Heart left ventricle (tissue), 16 donors: ENCODE results near the gene FAM53A. TPM values are rescaled to one million over a fixed set of nuclear protein-coding genes. Genes with fewer than 3 reads are reported as not detected.

Experiments
- ATAC-seq, 4 donors: fragments of 200-7000 bp; cut with Tn5 transposase; one replicate each; pipeline ENCODE4 v1.9.1; 2020 to 2022; ENCODE audit warnings: moderate library complexity in 4 of 4, mild to moderate bottlenecking in 3 of 4, moderate number of reproducible peaks in 1 of 4
- DNase-seq, 5 donors: peaks; one replicate each; pipeline ENCODE4 v3.0.0-alpha.2; 2020
- H3K27ac ChIP-seq, 12 donors: fragments of 200-600 bp; sonication (generic) in 4 of 12; one replicate each; pipeline versions ENCODE4 v1.5.0 to v1.8.0; 2016 to 2022; ENCODE audit warnings: mild to moderate bottlenecking in 2 of 12
- H3K27me3 ChIP-seq, 9 donors: fragments of 200-600 bp; sonication (generic) in 2 of 9; one replicate each; pipeline versions ENCODE4 v1.5.1 to v1.8.0; 2016 to 2022; ENCODE audit warnings: mild to moderate bottlenecking in 3 of 9
- H3K36me3 ChIP-seq, 9 donors: fragments of 200-600 bp; sonication (generic) in 2 of 9; one replicate each; pipeline versions ENCODE4 v1.5.0 to v1.8.0; 2018 to 2022; ENCODE audit warnings: mild to moderate bottlenecking in 2 of 9
- H3K4me1 ChIP-seq, 12 donors: fragments of 200-600 bp; sonication (generic) in 4 of 12; one replicate each; pipeline versions ENCODE4 v1.5.0 to v1.8.0; 2016 to 2022; ENCODE audit warnings: mild to moderate bottlenecking in 3 of 12
- H3K4me3 ChIP-seq, 12 donors: fragments of 200-600 bp; sonication (generic) in 4 of 12; one replicate each; pipeline versions ENCODE4 v1.5.0 to v1.8.0; 2017 to 2022; ENCODE audit warnings: mild to moderate bottlenecking in 9 of 12, moderate library complexity in 4 of 12
- H3K9me3 ChIP-seq, 12 donors: fragments of 200-600 bp; sonication (generic) in 4 of 12; one replicate each; pipeline versions ENCODE4 v1.5.0 to v1.8.0; 2016 to 2022; ENCODE audit warnings: mild to moderate bottlenecking in 1 of 12
- POLR2A ChIP-seq, 2 donors: fragments of 450-650 bp; IDR thresholded peaks; one replicate each; pipeline ENCODE4 v1.6.1; 2017; ENCODE audit warnings: antibody characterized with exemption in 2 of 2, mild to moderate bottlenecking in 2 of 2, moderate library complexity in 2 of 2
- WGBS, 4 donors: extraction: QIAGEN DNeasy Blood & Tissue Kit in 2 of 4; methylation state at CpG; one replicate each; pipeline versions ENCODE4 v1.1.5 to v1.1.7; 2013 to 2018; 5-methylcytosine and 5-hydroxymethylcytosine counted together
- intact Hi-C, 10 donors: fragments of 100-400 bp; cut with DNase I; formaldehyde crosslinking; loops; one replicate each; pipeline versions ENCODE4 v1.11.1 to v1.14.2; 2022
- polyA plus RNA-seq, 2 donors: library from polyadenylated mRNA; stranded (reverse); fragments of 200-250 nt; gene quantifications; one replicate each; pipeline ENCODE4 v1.2.3, GENCODE V29; 2013
- total RNA-seq, 9 donors: library from RNA; depleted of rRNA in 2 of 9; stranded (reverse); fragments of >200 nt in 2 of 9; fragmentation: NEBNext Ultra II Directional in 3 of 9; extraction: Animal tissue kit (Norgen Biotek cat#: 25700) in 3 of 9; gene quantifications; one replicate each; pipeline versions ENCODE4 v1.1.0 to v1.2.4, GENCODE V29; 2016 to 2023
- TF ChIP-seq, protein P1 (sequence below), 12 donors: fragments of 200-600 bp; sonication (generic) in 4 of 12; IDR thresholded peaks; one replicate each; pipeline versions ENCODE4 v1.5.0 to v1.8.0; 2018 to 2022; ENCODE audit warnings: antibody characterized with exemption in 12 of 12, mild to moderate bottlenecking in 5 of 12
- donor health status: ischemic (EF 13 %, LVEDD 7.1; RV severe dilation, severe dysfunction).
- donor health status: healthy with polysubstance abuse.
- donor health status: DM: no; HTN: yes; CAD: no.
- donor health status: DM: no; HTN: no; CAD: no.
- donor health status: ischemic (EF 25% LVEDD 6.9; RV normal size, moderate dysfunction).
- donor health status: ischemic (EF 25% LVEDD 5.7; RV mildly dilated, moderate dysfunction).
- donor health status: healthy.
- donor health status: DM: yes; HTN: yes; CAD: no.
- donor health status: ischemic (EF 35%, LVEDD 5.7; RV mildly dilated, moderate dysfunction).
- donor health status: nonischemic (EF 11% LVEDD 7.7; RV severe dilation, severe dysfunction).
- donor health status: DM: yes; HTN: yes; CAD: no.
- donor health status: PGD.
- donor health status: ischemic (EF 29% LVEDD 5.4; RV normal size, mild dysfunction).
- donor health status: nonischemic (EF 23%, LVEDD 6.1; RV moderate dilation, normal function).

FAM53A gene
- total and polyA plus RNA-seq, 11 donors: 0.42 to 2.3 (median 0.99) TPM

DNA sequence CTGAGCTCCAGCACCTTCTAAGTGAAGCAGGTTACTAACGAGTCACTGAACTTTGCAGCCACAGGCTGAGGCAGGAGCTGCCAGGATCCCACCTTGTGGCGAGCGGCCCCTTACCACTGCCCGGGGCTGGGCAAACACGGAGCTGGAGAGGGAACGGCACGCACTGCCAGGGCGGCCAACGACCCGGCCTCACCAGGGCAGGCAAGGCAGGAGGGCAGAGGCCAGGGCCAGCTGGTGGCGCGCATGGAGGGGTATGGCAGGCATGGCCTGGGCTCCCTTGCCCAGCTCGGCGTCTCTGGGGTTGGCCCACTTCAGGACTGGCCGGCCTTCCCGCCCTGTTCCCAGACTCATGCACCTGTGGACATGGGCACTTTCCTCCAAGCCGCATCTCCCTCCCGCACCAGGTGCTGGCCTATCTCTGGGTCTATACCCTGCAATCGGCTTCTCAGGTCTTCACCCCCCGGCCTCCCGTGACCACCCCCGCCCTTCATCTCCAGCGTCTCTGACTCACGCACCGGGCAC, 64.9 kb downstream of the FAM53A start:
- intact Hi-C loops: loop anchor here in 1 of 10 donors (5.0 kb wide), 1 partner anchor 252 kb away; no protein-coding TSS in a partner anchor
- ATAC-seq: no peak
- no peak overlapping the region for H3K27ac ChIP-seq
- TF ChIP-seq, protein P1, sequence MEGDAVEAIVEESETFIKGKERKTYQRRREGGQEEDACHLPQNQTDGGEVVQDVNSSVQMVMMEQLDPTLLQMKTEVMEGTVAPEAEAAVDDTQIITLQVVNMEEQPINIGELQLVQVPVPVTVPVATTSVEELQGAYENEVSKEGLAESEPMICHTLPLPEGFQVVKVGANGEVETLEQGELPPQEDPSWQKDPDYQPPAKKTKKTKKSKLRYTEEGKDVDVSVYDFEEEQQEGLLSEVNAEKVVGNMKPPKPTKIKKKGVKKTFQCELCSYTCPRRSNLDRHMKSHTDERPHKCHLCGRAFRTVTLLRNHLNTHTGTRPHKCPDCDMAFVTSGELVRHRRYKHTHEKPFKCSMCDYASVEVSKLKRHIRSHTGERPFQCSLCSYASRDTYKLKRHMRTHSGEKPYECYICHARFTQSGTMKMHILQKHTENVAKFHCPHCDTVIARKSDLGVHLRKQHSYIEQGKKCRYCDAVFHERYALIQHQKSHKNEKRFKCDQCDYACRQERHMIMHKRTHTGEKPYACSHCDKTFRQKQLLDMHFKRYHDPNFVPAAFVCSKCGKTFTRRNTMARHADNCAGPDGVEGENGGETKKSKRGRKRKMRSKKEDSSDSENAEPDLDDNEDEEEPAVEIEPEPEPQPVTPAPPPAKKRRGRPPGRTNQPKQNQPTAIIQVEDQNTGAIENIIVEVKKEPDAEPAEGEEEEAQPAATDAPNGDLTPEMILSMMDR (IDR thresholded peaks at IDR 0.05): no peak
- TF ChIP-seq POLR2A (IDR thresholded peaks at IDR 0.05): no peak
- H3K36me3 ChIP-seq: no peaks in the 10 kb centered on the region
- DNase-seq: no peak
- H3K27me3 ChIP-seq: no peaks in the 10 kb centered on the region
- 91 to 92% (median 92%) methylated on average over 18 to 25 of the region's 25 CpGs for WGBS, 4 donors
- peaks cover 0 to 3% (median 0%) of the 10 kb centered on the region in 12 donors for H3K4me1 ChIP-seq
- H3K9me3 ChIP-seq: peaks cover 0 to 8% (median 0%) of the 10 kb centered on the region in 12 donors
- H3K4me3 ChIP-seq: no peak overlapping the region

DNA sequence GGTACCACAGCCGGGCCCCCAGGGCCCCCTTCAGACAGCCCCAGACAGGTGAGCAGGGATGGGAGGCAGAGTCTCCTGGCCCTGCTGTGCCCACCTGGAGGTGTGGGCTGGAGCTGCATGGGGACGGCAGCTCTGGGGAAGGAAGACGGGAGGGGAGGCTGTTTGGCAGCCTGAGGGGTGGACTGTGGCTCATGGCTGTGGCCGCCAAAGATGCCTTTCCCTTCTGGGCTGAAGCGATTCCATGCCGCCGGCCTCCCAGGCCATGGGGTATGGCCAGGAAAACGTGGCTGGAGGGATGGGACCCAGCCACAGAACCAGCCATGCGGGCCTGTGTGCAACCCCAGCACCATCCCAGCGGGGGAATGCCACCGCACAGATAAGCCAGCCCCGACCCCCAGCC, 65.7 kb downstream of the FAM53A start:
- Histone ChIP-seq H3K4me3 (no peak overlapping the region), H3K27me3 (no peaks in the 10 kb centered on the region), H3K4me1 (peaks cover 0 to 3% (median 0%) of the 10 kb centered on the region in 12 donors), H3K27ac (no peak overlapping the region), H3K36me3 (no peaks in the 10 kb centered on the region), H3K9me3 (peaks cover 0 to 8% (median 0%) of the 10 kb centered on the region in 12 donors)
- DNase-seq (no peak), ATAC-seq (no peak)
- TF ChIP-seq, protein P1 (IDR thresholded peaks at IDR 0.05): no peak
- no peak for TF ChIP-seq POLR2A (IDR thresholded peaks at IDR 0.05)
- WGBS, 4 donors: 79 to 87% (median 85%) methylated on average over 10 to 12 of the region's 12 CpGs
- intact Hi-C loops: loop anchor here in 1 of 10 donors (5.0 kb wide), 1 partner anchor 251 kb away; no protein-coding TSS in a partner anchor

GRCh38 chr4:1616557-1616930, 67.6 kb downstream of the FAM53A start:
- peaks cover 0 to 8% (median 0%) of the 10 kb centered on the region in 12 donors for H3K9me3 ChIP-seq
- H3K27ac ChIP-seq: no peak overlapping the region
- DNase-seq (no peak), ATAC-seq (no peak)
- TF ChIP-seq POLR2A (IDR thresholded peaks at IDR 0.05): no peak
- TF ChIP-seq, protein P1 (IDR thresholded peaks at IDR 0.05): no peak
- H3K36me3 ChIP-seq: no peaks in the 10 kb centered on the region
- 62 to 73% (median 70%) methylated on average over 6 of the region's 6 CpGs for WGBS, 4 donors
- H3K27me3 ChIP-seq: no peaks in the 10 kb centered on the region
- H3K4me1 ChIP-seq: peaks cover 0 to 3% (median 0%) of the 10 kb centered on the region in 12 donors
- intact Hi-C loops: loop anchor here in 1 of 10 donors (5.0 kb wide), 1 partner anchor 249 kb away; no protein-coding TSS in a partner anchor
- H3K4me3 ChIP-seq: peak overlapping the region in 2 of 12 donors; percentile 6 to 22

GRCh38 chr4:1615786-1616556, 68.1 kb downstream of the FAM53A start:
- H3K9me3 ChIP-seq: peaks cover 0 to 8% (median 0%) of the 10 kb centered on the region in 12 donors
- DNase-seq (no peak), ATAC-seq (peak in 1 of 4 donors; percentile 46)
- intact Hi-C loops: loop anchor here in 1 of 10 donors (5.0 kb wide), 1 partner anchor 249 kb away; no protein-coding TSS in a partner anchor
- no peaks in the 10 kb centered on the region for H3K36me3 ChIP-seq
- no peak overlapping the region for H3K27ac ChIP-seq
- WGBS, 4 donors: 55 to 65% (median 61%) methylated on average over 21 to 22 of the region's 22 CpGs
- TF ChIP-seq POLR2A (IDR thresholded peaks at IDR 0.05): no peak
- TF ChIP-seq, protein P1 (IDR thresholded peaks at IDR 0.05): no peak
- H3K4me3 ChIP-seq: peak overlapping the region in 2 of 12 donors; percentile 6 to 22
- peaks cover 0 to 3% (median 0%) of the 10 kb centered on the region in 12 donors for H3K4me1 ChIP-seq
- H3K27me3 ChIP-seq: no peaks in the 10 kb centered on the region
